ENCODE results near the gene ANKZF1. TPM values are rescaled to one million over a fixed set of nuclear protein-coding genes. Genes with fewer than 3 reads are reported as not detected.
A peak's percentile ranks its signal among the peaks of the same experiment; 100 is the strongest.

ANKZF1 gene
- total RNA-seq, 1 donor from 2014 or later: 65.9 TPM

GRCh38 chr2:219282943-219283581 lies 53.5 kb downstream of the ANKZF1 start:
- DNase-seq (ENCODE audit: low spot score): no peak
- Mint-ChIP-seq H3K27ac (no peak overlapping the region), H3K4me1 (peaks cover 29% of the 10 kb centered on the region), H3K9me3 (no peaks in the 10 kb centered on the region), H3K4me3 (no peak overlapping the region), H3K36me3 (peaks cover 7% of the 10 kb centered on the region), H3K27me3 (ENCODE audit: insufficient read depth, low read depth) (peaks cover 10% of the 10 kb centered on the region)
- no peaks in the 10 kb centered on the region for H3K79me2 ChIP-seq (ENCODE audit: low read depth)
- H3K4me1 ChIP-seq: peaks cover 16% of the 10 kb centered on the region
- no peak overlapping the region for H2AFZ ChIP-seq (replicated peaks)
- H3K9me3 ChIP-seq (ENCODE audit: low read depth): no peaks in the 10 kb centered on the region
- no peaks in the 10 kb centered on the region for H3K36me3 ChIP-seq
- H3F3A ChIP-seq (ENCODE audit: low read depth): peaks cover 9% of the 10 kb centered on the region
- no peaks in the 10 kb centered on the region for H4K20me1 ChIP-seq (ENCODE audit: low read depth)
- no peak overlapping the region for H3K27ac ChIP-seq
- H3K4me3 ChIP-seq: no peak overlapping the region
- H3K9ac ChIP-seq: no peak overlapping the region
- H3K4me2 ChIP-seq: no peak overlapping the region
- no peak for TF ChIP-seq CTCF (IDR thresholded peaks at IDR 0.05)
- no peak for TF ChIP-seq EZH2 (IDR thresholded peaks at IDR 0.05)
- TF ChIP-seq EZH2phosphoT487 (IDR thresholded peaks at IDR 0.05): no peak
- H3K27me3 ChIP-seq: no peaks in the 10 kb centered on the region

GRCh38 chr2:219284501-219285372 lies 55.1 kb downstream of the ANKZF1 start:
- H3K27me3 Mint-ChIP-seq (ENCODE audit: insufficient read depth, low read depth): peaks cover 13% of the 10 kb centered on the region
- DNase-seq (ENCODE audit: low spot score): no peak
- H3K4me1 Mint-ChIP-seq: peaks cover 17% of the 10 kb centered on the region
- H3K36me3 ChIP-seq: no peaks in the 10 kb centered on the region
- H3K36me3 Mint-ChIP-seq: peaks cover 7% of the 10 kb centered on the region
- no peaks in the 10 kb centered on the region for H3F3A ChIP-seq (ENCODE audit: low read depth)
- no peak overlapping the region for H3K27ac Mint-ChIP-seq
- no peak overlapping the region for H3K27ac ChIP-seq
- H3K27me3 ChIP-seq: no peaks in the 10 kb centered on the region
- H3K4me2 ChIP-seq: no peak overlapping the region
- no peak overlapping the region for H3K4me3 ChIP-seq
- no peaks in the 10 kb centered on the region for H3K9me3 ChIP-seq (ENCODE audit: low read depth)
- no peak overlapping the region for H2AFZ ChIP-seq (replicated peaks)
- no peaks in the 10 kb centered on the region for H3K9me3 Mint-ChIP-seq
- no peak overlapping the region for H3K4me3 Mint-ChIP-seq
- H3K4me1 ChIP-seq: peaks cover 8% of the 10 kb centered on the region
- H3K79me2 ChIP-seq (ENCODE audit: low read depth): no peaks in the 10 kb centered on the region
- H4K20me1 ChIP-seq (ENCODE audit: low read depth): no peaks in the 10 kb centered on the region
- TF ChIP-seq EZH2 (IDR thresholded peaks at IDR 0.05) (no peak), EZH2phosphoT487 (IDR thresholded peaks at IDR 0.05) (no peak), CTCF (IDR thresholded peaks at IDR 0.05) (no peak)
- H3K9ac ChIP-seq: no peak overlapping the region

DNA sequence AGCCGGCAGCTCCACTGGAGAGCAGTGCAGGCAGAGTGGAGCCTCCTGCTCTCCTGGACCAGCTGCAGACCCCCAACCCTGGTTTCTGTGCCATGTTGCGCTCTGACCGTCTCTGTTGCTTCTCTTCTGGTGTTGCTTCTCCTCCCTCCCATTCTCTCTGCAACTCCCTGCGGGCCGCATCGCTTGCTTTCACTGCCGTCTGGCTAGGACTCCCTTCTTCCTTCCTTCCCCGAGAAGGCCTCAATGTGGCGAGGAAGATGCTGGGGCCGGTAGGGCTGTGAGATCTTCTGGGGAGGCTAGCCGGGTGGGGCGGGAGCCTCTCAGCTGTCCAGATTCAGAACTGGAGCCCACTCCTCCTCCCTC lies 55.7 kb downstream of the ANKZF1 start:
- Histone ChIP-seq H3K4me1 (peaks cover 5% of the 10 kb centered on the region), H3K9ac (no peak overlapping the region), H3K4me3 (no peak overlapping the region), H3K27me3 (no peaks in the 10 kb centered on the region), H3K4me2 (no peak overlapping the region), H3K36me3 (no peaks in the 10 kb centered on the region), H4K20me1 (ENCODE audit: low read depth) (no peaks in the 10 kb centered on the region), H3K27ac (no peak overlapping the region), H3K9me3 (ENCODE audit: low read depth) (no peaks in the 10 kb centered on the region), H2AFZ (replicated peaks) (no peak overlapping the region), H3F3A (ENCODE audit: low read depth) (no peaks in the 10 kb centered on the region), H3K79me2 (ENCODE audit: low read depth) (no peaks in the 10 kb centered on the region)
- TF ChIP-seq CTCF (IDR thresholded peaks at IDR 0.05): no peak
- TF ChIP-seq EZH2phosphoT487 (IDR thresholded peaks at IDR 0.05): no peak
- TF ChIP-seq EZH2 (IDR thresholded peaks at IDR 0.05): no peak
- Mint-ChIP-seq H3K9me3 (no peaks in the 10 kb centered on the region), H3K4me1 (peaks cover 13% of the 10 kb centered on the region), H3K36me3 (peaks cover 7% of the 10 kb centered on the region), H3K4me3 (no peak overlapping the region), H3K27ac (peak overlapping the region; percentile 48), H3K27me3 (ENCODE audit: insufficient read depth, low read depth) (peaks cover 9% of the 10 kb centered on the region)
- DNase-seq (ENCODE audit: low spot score): no peak
